Colonic mucosa (tissue), 4 donors: ENCODE results near the gene CHRNG. TPM values are rescaled to one million over a fixed set of nuclear protein-coding genes. Genes with fewer than 3 reads are reported as not detected.

Experiments used
- DNase-seq: peaks from one replicate; pipeline ENCODE4 v3.0.0-alpha.2; 2020
- H3K27ac ChIP-seq: fragments of 200-600 bp; one replicate; pipeline ENCODE4 v1.8.0; 2021
- H3K27me3 ChIP-seq: fragments of 200-600 bp; one replicate; pipeline ENCODE4 v1.8.0; 2021
- H3K36me3 ChIP-seq: fragments of 200-600 bp; one replicate; pipeline ENCODE4 v1.8.0; 2021
- H3K4me1 ChIP-seq: fragments of 200-600 bp; one replicate; pipeline ENCODE4 v1.8.0; 2021; ENCODE audit warnings: mild to moderate bottlenecking
- H3K4me3 ChIP-seq: fragments of 200-600 bp; one replicate; pipeline ENCODE4 v1.8.0; 2021
- H3K9ac ChIP-seq, 2 donors: one replicate each; pipeline ENCODE4 v1.7.0; 2013; ENCODE audit warnings: control low read depth in 2 of 2, low read depth in 2 of 2, low read length in 2 of 2
- H3K9me3 ChIP-seq: fragments of 200-600 bp; one replicate; pipeline ENCODE4 v1.8.0; 2021
- intact Hi-C: fragments of 100-400 bp; cut with DNase I; formaldehyde crosslinking; loops from one replicate; pipeline ENCODE4 v1.14.1; 2022
- total RNA-seq, 2 donors: library from RNA; stranded (reverse); fragmentation: NEBNext Ultra II Directional in 1 of 2; extraction: Animal tissue kit (Norgen Biotek cat#: 25700) in 1 of 2; gene quantifications; one replicate each; pipeline ENCODE4 v1.2.1, GENCODE V29; 2021
- TF ChIP-seq, protein P1 (sequence below): fragments of 200-600 bp; IDR thresholded peaks from one replicate; pipeline ENCODE4 v1.8.0; 2022; ENCODE audit warnings: antibody characterized with exemption, mild to moderate bottlenecking
- donor health status: healthy.
- donor health status: DM: no; HTN: no; CAD: no.
- donor health status: DM: no; HTN: no; CAD: no.

CHRNG gene, protein sequence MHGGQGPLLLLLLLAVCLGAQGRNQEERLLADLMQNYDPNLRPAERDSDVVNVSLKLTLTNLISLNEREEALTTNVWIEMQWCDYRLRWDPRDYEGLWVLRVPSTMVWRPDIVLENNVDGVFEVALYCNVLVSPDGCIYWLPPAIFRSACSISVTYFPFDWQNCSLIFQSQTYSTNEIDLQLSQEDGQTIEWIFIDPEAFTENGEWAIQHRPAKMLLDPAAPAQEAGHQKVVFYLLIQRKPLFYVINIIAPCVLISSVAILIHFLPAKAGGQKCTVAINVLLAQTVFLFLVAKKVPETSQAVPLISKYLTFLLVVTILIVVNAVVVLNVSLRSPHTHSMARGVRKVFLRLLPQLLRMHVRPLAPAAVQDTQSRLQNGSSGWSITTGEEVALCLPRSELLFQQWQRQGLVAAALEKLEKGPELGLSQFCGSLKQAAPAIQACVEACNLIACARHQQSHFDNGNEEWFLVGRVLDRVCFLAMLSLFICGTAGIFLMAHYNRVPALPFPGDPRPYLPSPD
- not detected for total RNA-seq

DNA sequence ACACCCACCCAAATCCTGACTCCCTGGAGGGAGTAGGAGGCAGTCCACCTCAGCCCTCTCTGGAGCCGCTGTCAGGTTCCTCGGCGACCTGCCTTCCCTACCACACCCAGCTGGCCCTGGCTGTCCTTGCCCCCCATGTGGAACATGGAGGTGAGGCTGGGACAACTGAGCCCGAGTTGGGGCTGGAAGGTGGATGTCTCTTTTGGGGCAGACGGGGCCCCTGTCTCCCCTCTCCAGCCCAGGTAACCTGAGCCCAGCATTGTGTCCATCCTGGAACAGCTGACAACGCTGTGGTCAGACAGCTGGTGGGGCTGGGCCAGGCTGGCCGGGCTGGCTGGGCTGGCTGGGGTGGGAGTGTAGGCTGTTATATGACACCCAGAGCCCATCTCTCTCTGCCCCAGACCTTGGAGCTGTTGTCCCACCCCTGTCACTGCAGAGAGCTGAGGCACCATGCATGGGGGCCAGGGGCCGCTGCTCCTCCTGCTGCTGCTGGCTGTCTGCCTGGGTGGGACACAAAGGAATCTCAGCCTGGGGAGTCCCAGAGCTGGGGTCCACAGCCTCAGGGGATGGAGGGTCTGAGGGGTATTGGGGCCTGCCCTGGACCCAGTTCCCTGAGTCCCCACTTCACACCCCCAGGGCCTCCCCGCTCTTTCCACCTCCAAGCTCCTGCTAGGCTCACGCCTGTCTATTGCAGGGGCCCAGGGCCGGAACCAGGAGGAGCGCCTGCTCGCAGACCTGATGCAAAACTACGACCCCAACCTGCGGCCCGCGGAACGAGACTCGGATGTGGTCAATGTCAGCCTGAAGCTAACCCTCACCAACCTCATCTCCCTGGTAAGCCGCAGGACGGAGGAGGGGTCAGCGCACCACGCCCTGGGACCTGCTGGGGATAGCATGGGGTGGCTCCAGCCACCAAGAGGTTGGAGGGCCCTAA, at the start of gene CHRNG:
Gene CHRNG, plus strand, starts transcription at position 395 of the 934 bp plus-strand sequence. Its CDS starts 56 bp downstream, at position 451.
- Histone ChIP-seq H3K36me3 (no peaks in the 10 kb centered on the region), H3K9me3 (no peaks in the 10 kb centered on the region), H3K27me3 (no peaks in the 10 kb centered on the region), H3K9ac (no peak within 1 kb of the TSS), H3K27ac (no peak within 1 kb of the TSS), H3K4me3 (no peak within 1 kb of the TSS), H3K4me1 (no peaks in the 10 kb centered on the region)
- TF ChIP-seq, protein P1, sequence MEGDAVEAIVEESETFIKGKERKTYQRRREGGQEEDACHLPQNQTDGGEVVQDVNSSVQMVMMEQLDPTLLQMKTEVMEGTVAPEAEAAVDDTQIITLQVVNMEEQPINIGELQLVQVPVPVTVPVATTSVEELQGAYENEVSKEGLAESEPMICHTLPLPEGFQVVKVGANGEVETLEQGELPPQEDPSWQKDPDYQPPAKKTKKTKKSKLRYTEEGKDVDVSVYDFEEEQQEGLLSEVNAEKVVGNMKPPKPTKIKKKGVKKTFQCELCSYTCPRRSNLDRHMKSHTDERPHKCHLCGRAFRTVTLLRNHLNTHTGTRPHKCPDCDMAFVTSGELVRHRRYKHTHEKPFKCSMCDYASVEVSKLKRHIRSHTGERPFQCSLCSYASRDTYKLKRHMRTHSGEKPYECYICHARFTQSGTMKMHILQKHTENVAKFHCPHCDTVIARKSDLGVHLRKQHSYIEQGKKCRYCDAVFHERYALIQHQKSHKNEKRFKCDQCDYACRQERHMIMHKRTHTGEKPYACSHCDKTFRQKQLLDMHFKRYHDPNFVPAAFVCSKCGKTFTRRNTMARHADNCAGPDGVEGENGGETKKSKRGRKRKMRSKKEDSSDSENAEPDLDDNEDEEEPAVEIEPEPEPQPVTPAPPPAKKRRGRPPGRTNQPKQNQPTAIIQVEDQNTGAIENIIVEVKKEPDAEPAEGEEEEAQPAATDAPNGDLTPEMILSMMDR, result no peak
- DNase-seq, result no peak
- intact Hi-C loops, result no loop called here

DNA sequence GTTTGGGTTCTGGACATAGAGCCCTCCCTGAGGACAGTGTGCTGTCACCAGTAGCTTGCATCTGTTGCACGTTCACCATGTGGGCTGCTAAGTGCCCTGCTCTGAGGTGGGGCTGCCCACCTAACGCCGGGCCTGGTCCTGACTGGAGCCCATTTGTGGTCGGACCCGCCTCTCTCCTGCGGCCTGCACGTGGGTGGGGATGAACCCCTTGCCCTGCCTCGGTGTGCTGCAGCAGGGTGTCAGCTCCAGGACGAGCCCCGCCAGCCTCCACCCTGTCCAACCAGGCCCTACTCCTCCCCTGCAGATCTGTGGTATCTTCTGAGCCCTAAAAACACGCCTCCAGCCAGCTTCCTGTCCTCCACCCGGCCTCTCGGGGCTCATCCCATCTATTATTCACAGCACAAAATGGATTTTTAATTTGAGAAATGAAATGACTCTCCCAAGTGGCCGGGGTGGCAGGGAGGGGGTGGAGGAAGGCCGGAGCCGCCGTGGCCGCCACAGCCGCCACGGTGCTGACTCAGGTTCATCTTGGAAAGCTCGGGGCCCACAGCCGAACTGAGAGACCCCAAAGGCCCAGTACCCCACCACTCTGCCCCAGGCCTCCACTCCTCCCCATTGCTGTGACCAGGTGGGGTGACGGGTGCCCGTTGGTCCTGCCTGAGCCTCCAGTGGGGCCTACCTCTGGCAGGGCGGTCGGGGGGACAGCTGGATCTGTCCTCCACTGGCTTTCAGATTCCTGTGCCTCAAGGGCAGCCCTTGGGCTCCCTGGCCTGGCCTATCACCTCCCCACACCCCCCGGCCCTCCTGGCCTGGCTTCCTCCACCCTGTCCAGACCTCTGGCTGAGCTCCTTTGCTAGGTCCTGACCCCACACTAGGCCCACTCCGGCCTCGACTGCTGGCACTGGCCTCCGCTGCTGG, 49.0 kb upstream of the CHRNG start:
- DNase-seq, result no peak
- H3K4me1 ChIP-seq, result no peaks in the 10 kb centered on the region
- TF ChIP-seq, protein P1, result no peak
- no peak overlapping the region for H3K9ac ChIP-seq
- no peaks in the 10 kb centered on the region for H3K9me3 ChIP-seq
- peaks cover 30% of the 10 kb centered on the region for H3K27me3 ChIP-seq
- intact Hi-C loops, result no loop called here
- no peak overlapping the region for H3K27ac ChIP-seq
- no peaks in the 10 kb centered on the region for H3K36me3 ChIP-seq
- no peak overlapping the region for H3K4me3 ChIP-seq

DNA sequence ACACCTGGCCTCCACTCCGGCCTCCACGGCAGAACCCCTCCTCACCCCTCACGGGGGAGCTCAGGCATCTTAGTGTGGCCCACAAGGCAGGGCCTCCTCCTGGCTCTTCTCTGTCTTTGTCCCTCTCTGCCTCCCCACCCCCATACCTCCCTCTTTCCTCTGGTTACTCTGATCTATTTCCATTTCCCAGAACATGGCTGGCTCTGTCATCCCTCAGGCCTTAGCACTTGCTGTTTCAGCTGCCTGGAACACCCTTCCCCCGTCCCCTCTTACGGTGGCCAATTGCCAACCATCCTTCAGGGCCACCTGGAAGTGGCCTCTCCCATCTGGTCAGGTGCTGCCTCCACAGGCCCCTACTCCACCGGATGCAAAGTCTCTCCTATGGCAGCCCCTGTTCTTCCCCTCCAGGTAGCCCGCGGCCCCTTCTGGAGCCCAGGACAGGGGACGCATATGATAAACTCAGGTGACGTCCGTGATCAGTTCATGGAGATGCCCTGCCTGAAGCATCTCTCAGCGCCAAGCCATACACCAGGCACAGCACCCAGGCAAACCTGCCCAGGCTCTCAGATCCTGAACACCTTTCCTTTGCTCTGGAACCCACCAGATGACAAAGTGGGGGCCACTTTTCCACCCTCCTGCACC, 48.2 kb upstream of the CHRNG start:
- TF ChIP-seq, protein P1, result no peak
- Histone ChIP-seq H3K27me3 (peaks cover 22% of the 10 kb centered on the region), H3K9me3 (no peaks in the 10 kb centered on the region), H3K27ac (no peak overlapping the region), H3K9ac (no peak overlapping the region), H3K4me1 (no peaks in the 10 kb centered on the region), H3K36me3 (no peaks in the 10 kb centered on the region), H3K4me3 (no peak overlapping the region)
- no peak for DNase-seq
- intact Hi-C loops, result no loop called here

DNA sequence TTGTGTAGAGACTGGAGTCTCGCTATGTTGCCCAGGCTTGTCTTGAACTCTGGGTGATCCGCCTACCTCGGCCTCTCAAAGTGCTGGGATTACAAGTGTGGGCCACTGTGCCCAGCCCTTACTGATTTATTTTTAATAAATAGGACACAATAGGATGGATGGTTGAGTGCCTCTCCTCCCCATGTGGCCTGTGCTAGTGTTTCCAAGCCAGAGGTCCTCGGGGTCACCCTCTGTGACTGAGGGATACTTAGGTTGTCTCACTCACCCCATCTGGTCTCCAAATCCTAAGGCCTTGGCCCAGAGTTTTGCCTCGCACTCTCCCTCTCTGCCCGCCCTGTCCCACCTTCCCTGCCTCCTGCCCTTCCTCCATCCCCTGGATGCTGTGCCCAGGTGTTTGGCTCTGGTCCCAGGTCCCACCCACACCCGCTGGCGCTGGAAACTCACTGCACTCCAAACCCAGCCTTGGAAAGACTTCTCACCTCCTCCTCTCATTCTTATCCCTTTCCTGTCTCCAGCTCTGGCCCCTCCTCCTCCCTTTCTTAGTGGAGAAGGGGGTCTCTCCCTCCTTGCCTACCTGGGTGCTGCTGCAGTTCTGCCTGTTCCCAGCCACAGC, 47.1 kb upstream of the CHRNG start:
- H3K36me3 ChIP-seq, result no peaks in the 10 kb centered on the region
- H3K9me3 ChIP-seq, result no peaks in the 10 kb centered on the region
- intact Hi-C loops, result no loop called here
- H3K27ac ChIP-seq, result no peak overlapping the region
- no peak overlapping the region for H3K9ac ChIP-seq
- DNase-seq, result no peak
- no peaks in the 10 kb centered on the region for H3K4me1 ChIP-seq
- TF ChIP-seq, protein P1, result no peak
- peaks cover 11% of the 10 kb centered on the region for H3K27me3 ChIP-seq
- no peak overlapping the region for H3K4me3 ChIP-seq
